ENCODE results near the gene RANBP9.

The RANBP9 gene

DNA sequence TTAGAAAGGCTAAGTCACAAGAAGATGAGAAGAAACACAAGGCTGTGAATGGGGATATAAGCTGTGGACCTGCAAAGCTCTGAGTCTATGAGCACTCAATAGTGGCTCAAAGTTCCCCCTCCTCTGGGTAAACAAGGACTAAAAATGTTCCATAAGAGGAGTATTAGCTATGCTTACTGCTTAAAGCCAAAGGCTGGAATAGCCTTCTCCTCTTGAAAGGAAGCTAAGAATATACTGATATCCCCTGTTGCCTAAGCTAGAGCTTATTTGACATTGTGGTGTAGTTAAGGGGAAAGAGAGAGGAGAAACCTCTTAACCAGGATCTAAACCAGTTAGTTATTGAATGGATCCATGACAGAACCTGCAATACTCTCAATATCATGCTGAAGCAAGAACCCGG, 50.7 kb downstream of the RANBP9 start:
- no peak for ATAC-seq
- TF ChIP-seq GLIS3 (CRISPR knock-in tag; IDR thresholded peaks at IDR 0.05) = no peak
- no peak for TF ChIP-seq BACH2 (CRISPR knock-in tag; IDR thresholded peaks at IDR 0.05; ENCODE audit: borderline replicate concordance)
- TF ChIP-seq, protein P1, sequence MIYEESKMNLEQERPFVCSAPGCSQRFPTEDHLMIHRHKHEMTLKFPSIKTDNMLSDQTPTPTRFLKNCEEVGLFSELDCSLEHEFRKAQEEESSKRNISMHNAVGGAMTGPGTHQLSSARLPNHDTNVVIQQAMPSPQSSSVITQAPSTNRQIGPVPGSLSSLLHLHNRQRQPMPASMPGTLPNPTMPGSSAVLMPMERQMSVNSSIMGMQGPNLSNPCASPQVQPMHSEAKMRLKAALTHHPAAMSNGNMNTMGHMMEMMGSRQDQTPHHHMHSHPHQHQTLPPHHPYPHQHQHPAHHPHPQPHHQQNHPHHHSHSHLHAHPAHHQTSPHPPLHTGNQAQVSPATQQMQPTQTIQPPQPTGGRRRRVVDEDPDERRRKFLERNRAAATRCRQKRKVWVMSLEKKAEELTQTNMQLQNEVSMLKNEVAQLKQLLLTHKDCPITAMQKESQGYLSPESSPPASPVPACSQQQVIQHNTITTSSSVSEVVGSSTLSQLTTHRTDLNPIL (CRISPR knock-in tag; IDR thresholded peaks at IDR 0.05; ENCODE audit: low read depth) = no peak
- TF ChIP-seq ESRRG (CRISPR knock-in tag; IDR thresholded peaks at IDR 0.05) = no peak
- TF ChIP-seq, protein P2, sequence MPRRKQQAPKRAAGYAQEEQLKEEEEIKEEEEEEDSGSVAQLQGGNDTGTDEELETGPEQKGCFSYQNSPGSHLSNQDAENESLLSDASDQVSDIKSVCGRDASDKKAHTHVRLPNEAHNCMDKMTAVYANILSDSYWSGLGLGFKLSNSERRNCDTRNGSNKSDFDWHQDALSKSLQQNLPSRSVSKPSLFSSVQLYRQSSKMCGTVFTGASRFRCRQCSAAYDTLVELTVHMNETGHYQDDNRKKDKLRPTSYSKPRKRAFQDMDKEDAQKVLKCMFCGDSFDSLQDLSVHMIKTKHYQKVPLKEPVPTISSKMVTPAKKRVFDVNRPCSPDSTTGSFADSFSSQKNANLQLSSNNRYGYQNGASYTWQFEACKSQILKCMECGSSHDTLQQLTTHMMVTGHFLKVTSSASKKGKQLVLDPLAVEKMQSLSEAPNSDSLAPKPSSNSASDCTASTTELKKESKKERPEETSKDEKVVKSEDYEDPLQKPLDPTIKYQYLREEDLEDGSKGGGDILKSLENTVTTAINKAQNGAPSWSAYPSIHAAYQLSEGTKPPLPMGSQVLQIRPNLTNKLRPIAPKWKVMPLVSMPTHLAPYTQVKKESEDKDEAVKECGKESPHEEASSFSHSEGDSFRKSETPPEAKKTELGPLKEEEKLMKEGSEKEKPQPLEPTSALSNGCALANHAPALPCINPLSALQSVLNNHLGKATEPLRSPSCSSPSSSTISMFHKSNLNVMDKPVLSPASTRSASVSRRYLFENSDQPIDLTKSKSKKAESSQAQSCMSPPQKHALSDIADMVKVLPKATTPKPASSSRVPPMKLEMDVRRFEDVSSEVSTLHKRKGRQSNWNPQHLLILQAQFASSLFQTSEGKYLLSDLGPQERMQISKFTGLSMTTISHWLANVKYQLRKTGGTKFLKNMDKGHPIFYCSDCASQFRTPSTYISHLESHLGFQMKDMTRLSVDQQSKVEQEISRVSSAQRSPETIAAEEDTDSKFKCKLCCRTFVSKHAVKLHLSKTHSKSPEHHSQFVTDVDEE (CRISPR knock-in tag; IDR thresholded peaks at IDR 0.05) = no peak
- TF ChIP-seq ZNF565 (CRISPR knock-in tag; conservative IDR thresholded peaks at IDR 0.05; ENCODE audit: low read depth) = no peak
- no peak for TF ChIP-seq ZNF8 (CRISPR knock-in tag; IDR thresholded peaks at IDR 0.05)
- TF ChIP-seq, protein P3, sequence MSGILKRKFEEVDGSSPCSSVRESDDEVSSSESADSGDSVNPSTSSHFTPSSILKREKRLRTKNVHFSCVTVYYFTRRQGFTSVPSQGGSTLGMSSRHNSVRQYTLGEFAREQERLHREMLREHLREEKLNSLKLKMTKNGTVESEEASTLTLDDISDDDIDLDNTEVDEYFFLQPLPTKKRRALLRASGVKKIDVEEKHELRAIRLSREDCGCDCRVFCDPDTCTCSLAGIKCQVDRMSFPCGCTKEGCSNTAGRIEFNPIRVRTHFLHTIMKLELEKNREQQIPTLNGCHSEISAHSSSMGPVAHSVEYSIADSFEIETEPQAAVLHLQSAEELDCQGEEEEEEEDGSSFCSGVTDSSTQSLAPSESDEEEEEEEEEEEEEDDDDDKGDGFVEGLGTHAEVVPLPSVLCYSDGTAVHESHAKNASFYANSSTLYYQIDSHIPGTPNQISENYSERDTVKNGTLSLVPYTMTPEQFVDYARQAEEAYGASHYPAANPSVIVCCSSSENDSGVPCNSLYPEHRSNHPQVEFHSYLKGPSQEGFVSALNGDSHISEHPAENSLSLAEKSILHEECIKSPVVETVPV (CRISPR knock-in tag; IDR thresholded peaks at IDR 0.05) = no peak
- no peak for TF ChIP-seq SNAI2 (CRISPR knock-in tag; IDR thresholded peaks at IDR 0.05)
- TF ChIP-seq, protein P4, sequence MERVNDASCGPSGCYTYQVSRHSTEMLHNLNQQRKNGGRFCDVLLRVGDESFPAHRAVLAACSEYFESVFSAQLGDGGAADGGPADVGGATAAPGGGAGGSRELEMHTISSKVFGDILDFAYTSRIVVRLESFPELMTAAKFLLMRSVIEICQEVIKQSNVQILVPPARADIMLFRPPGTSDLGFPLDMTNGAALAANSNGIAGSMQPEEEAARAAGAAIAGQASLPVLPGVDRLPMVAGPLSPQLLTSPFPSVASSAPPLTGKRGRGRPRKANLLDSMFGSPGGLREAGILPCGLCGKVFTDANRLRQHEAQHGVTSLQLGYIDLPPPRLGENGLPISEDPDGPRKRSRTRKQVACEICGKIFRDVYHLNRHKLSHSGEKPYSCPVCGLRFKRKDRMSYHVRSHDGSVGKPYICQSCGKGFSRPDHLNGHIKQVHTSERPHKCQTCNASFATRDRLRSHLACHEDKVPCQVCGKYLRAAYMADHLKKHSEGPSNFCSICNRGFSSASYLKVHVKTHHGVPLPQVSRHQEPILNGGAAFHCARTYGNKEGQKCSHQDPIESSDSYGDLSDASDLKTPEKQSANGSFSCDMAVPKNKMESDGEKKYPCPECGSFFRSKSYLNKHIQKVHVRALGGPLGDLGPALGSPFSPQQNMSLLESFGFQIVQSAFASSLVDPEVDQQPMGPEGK (CRISPR knock-in tag; IDR thresholded peaks at IDR 0.05; ENCODE audit: borderline replicate concordance) = no peak
- TF ChIP-seq TOX (CRISPR knock-in tag; IDR thresholded peaks at IDR 0.05; ENCODE audit: borderline replicate concordance) = no peak
- no peak for TF ChIP-seq ZFP3 (CRISPR knock-in tag; IDR thresholded peaks at IDR 0.05)
- TF ChIP-seq, protein P5, sequence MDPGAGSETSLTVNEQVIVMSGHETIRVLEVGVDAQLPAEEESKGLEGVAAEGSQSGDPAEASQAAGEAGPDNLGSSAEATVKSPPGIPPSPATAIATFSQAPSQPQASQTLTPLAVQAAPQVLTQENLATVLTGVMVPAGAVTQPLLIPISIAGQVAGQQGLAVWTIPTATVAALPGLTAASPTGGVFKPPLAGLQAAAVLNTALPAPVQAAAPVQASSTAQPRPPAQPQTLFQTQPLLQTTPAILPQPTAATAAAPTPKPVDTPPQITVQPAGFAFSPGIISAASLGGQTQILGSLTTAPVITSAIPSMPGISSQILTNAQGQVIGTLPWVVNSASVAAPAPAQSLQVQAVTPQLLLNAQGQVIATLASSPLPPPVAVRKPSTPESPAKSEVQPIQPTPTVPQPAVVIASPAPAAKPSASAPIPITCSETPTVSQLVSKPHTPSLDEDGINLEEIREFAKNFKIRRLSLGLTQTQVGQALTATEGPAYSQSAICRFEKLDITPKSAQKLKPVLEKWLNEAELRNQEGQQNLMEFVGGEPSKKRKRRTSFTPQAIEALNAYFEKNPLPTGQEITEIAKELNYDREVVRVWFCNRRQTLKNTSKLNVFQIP (CRISPR knock-in tag; IDR thresholded peaks at IDR 0.05; ENCODE audit: borderline replicate concordance, low read depth) = no peak
- no peak for TF ChIP-seq PPARA (CRISPR knock-in tag; IDR thresholded peaks at IDR 0.05; ENCODE audit: borderline replicate concordance)

DNA sequence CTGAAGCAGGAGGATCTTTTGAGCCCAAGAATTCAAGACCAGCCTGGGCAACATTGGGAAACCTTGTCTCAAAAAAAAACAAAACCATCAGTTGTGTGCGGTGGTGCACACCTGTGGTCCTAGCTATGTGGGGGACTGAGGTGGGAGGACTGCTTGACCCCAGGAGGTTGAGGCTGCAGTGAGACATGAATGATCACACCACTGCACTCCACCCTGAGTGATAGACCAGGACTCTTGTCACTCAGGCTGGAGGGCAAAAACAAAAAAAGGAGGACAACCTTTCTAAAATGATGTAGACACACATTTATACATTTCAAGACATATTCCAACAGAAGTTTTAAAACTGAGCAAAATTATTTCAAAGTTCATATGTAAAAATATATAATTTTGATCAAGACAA, 51.4 kb downstream of the RANBP9 start:
- TF ChIP-seq ISL1 (CRISPR knock-in tag; IDR thresholded peaks at IDR 0.05) (no peak), ZFP3 (CRISPR knock-in tag; IDR thresholded peaks at IDR 0.05) (no peak), ZFP30 (CRISPR knock-in tag; IDR thresholded peaks at IDR 0.05) (no peak), TCF4 (CRISPR knock-in tag; IDR thresholded peaks at IDR 0.05; ENCODE audit: borderline replicate concordance) (no peak), BACH2 (CRISPR knock-in tag; IDR thresholded peaks at IDR 0.05; ENCODE audit: borderline replicate concordance) (no peak)
- TF ChIP-seq, protein P3 (CRISPR knock-in tag; IDR thresholded peaks at IDR 0.05) = no peak

DNA sequence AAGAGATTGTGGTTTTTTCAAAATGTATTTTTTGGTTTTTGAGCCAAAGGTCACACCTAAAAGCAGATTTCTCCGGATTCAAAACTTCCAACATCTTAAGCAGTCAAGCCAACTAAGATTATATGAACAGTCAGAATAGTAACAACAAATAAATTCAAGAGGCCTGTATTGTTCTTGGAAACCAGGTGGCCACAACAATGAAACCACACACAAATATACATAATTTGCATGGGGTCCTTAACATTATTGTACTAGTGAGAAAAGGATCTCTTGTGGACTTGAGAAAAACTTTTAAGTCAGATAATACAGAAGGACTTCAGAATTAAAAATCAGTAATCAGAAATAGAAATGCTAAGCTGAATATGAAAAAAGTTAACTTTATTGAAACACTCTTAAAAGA, 55.9 kb downstream of the RANBP9 start:
- ATAC-seq = no peak
- TF ChIP-seq, protein P5 (CRISPR knock-in tag; IDR thresholded peaks at IDR 0.05; ENCODE audit: borderline replicate concordance, low read depth) = no peak
- no peak for TF ChIP-seq SNAI2 (CRISPR knock-in tag; IDR thresholded peaks at IDR 0.05)
- TF ChIP-seq CSDC2 (CRISPR knock-in tag; IDR thresholded peaks at IDR 0.05) = no peak
- TF ChIP-seq, protein P3 (CRISPR knock-in tag; IDR thresholded peaks at IDR 0.05) = no peak

More for the DNA sequence above, 51.4 kb downstream of the RANBP9 start:
- ATAC-seq = no peak

Measured in SK-N-SH treated with all-trans-retinoic acid at 6 μM for 48 hours (cell line).